Endothelial cell (in vitro differentiated cells): Measurements from ENCODE around the gene WDR77. TPM values are rescaled to one million over a fixed set of nuclear protein-coding genes. Genes with fewer than 3 reads are reported as not detected.

ENCODE experiments used
- DNase-seq: peaks from one replicate; pipeline ENCODE4 v3.0.0; 2021; ENCODE audit warnings: low spot score
- H3K27ac Mint-ChIP-seq: one replicate; pipeline ENCODE4 v1.8.0; 2021; ENCODE audit warnings: mixed read lengths, inconsistent platforms; ENCODE audit not compliant: unreplicated experiment
- H3K27me3 Mint-ChIP-seq: one replicate; pipeline ENCODE4 v1.8.0; 2021; ENCODE audit warnings: mild to moderate bottlenecking, moderate library complexity, mixed read lengths, inconsistent platforms; ENCODE audit not compliant: unreplicated experiment
- H3K36me3 Mint-ChIP-seq: one replicate; pipeline ENCODE4 v1.8.0; 2021; ENCODE audit warnings: mild to moderate bottlenecking, low read depth, mixed read lengths, inconsistent platforms; ENCODE audit not compliant: unreplicated experiment
- H3K4me1 Mint-ChIP-seq: one replicate; pipeline ENCODE4 v1.8.0; 2021; ENCODE audit warnings: mild to moderate bottlenecking, mixed read lengths, inconsistent platforms; ENCODE audit not compliant: unreplicated experiment
- H3K4me3 Mint-ChIP-seq: one replicate; pipeline ENCODE4 v1.8.0; 2021; ENCODE audit warnings: mild to moderate bottlenecking, mixed read lengths, inconsistent platforms; ENCODE audit not compliant: unreplicated experiment
- H3K9me3 Mint-ChIP-seq: one replicate; pipeline ENCODE4 v1.8.0; 2021; ENCODE audit warnings: mixed read lengths, inconsistent platforms; ENCODE audit not compliant: unreplicated experiment
- total RNA-seq: library from RNA; stranded (reverse); fragmentation: NEBNext Ultra II Directional; extraction: Animal tissue kit (Norgen Biotek cat#: 25700); gene quantifications from one replicate; pipeline ENCODE4 v1.2.1, GENCODE V29; 2021; ENCODE audit not compliant: unreplicated experiment
- TF ChIP-seq, protein P1 (sequence below): fragments of 200-600 bp; sonication (generic); IDR thresholded peaks from one replicate; pipeline ENCODE4 v1.5.0; 2021; ENCODE audit warnings: antibody characterized with exemption; ENCODE audit not compliant: unreplicated experiment

WDR77 gene
- total RNA-seq, 1 donor from 2014 or later, result 46.2 TPM

DNA sequence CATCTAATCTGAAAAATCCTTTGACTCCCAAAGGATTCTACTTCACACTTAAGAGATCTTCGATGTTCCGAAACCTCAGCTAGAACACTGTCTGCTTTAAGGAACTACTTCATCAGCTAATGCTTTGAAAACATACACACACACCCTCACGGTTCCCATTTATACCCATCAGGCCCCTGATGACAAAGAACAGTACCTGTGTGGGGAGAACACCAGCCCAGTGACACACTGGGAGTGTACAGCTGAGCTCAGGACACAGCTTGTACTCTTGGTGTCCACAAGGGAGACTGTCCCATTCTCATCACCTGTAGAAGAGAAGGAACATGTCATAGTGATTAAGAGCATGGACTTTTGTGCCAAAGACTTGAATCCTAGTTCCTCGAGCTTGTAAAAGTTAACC, 6.6 kb downstream of the WDR77 start:
- Mint-ChIP-seq H3K4me3 (no peak overlapping the region), H3K9me3 (no peaks in the 10 kb centered on the region), H3K27ac (no peak overlapping the region), H3K27me3 (no peaks in the 10 kb centered on the region), H3K4me1 (peaks cover 19% of the 10 kb centered on the region), H3K36me3 (peaks cover 35% of the 10 kb centered on the region)
- TF ChIP-seq, protein P1, sequence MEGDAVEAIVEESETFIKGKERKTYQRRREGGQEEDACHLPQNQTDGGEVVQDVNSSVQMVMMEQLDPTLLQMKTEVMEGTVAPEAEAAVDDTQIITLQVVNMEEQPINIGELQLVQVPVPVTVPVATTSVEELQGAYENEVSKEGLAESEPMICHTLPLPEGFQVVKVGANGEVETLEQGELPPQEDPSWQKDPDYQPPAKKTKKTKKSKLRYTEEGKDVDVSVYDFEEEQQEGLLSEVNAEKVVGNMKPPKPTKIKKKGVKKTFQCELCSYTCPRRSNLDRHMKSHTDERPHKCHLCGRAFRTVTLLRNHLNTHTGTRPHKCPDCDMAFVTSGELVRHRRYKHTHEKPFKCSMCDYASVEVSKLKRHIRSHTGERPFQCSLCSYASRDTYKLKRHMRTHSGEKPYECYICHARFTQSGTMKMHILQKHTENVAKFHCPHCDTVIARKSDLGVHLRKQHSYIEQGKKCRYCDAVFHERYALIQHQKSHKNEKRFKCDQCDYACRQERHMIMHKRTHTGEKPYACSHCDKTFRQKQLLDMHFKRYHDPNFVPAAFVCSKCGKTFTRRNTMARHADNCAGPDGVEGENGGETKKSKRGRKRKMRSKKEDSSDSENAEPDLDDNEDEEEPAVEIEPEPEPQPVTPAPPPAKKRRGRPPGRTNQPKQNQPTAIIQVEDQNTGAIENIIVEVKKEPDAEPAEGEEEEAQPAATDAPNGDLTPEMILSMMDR, result no peak
- DNase-seq, result no peak

DNA sequence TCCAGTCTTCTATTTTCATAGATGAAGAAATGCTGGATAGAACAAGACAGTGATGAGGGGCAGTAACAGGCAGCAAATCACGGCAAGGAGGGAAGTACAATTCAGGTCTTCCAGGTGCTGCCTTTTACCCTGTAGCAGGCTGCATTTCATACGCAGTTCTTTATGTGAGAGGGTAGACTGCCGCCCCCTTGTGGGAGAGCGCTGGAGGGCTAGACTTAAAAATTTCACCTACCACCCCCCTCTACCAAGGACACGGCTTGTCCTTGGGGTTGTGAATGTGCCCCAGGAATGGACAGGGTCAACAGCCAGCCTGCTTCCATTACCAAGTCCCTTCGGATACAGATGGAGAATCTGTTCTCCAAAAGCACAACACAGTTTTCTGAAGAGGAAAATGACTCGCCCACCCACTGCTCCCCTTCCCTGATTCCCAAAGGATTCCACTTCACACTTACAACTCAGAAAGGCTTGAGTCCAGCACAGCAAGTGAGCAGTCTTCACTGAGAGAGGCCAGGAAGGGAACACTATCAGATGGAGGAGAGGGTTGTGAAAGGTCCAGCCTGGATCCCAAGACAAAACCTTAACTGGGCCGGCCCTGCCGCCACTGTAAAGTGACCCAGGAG, 7.4 kb downstream of the WDR77 start:
- H3K27ac Mint-ChIP-seq, result no peak overlapping the region
- DNase-seq, result peak; percentile 71

DNA sequence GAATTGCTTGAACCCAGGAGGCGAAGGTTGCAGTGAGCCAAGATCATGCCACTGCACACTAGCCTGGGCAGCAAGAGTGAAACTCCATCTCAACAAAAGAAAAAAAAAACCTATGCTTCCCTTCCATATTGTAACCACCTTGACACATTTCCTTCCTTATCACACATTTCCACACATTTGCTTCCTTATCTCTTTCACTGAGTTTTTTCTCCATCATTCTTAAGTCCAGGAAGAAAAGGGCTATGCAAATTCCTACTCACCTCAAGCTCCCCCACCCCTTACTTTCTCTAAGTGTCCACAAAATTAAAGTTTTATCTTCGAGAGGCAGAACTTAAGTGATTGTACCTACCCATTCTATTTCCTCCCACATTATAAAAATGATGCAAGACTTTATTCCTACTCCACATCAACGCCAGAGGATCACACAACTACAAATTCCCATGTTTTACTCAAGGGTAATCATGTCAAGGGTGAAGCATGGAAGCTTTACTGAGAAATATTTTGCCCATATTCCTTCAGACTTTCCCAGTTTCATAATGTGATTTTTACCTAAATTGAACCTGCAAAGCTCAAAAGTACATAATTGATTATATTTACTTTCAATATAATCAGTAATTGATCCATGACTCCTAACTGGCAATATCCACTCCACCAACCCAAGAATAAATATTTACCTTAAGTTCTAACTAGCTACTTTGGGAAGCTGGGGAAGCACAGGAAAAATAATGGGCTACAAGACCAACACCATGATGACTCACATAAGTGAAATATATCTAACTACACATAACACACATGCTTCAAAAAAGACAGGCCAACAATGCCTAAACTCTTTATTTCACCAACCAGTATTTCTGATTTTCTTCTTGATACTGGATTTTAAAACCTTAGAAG, 9.3 kb downstream of the WDR77 start:
- peak overlapping the region; percentile 28 for H3K27ac Mint-ChIP-seq
- H3K27me3 Mint-ChIP-seq, result no peaks in the 10 kb centered on the region
- TF ChIP-seq, protein P1, result no peak

More for the DNA sequence above, 7.4 kb downstream of the WDR77 start:
- Mint-ChIP-seq H3K4me1 (peaks cover 13% of the 10 kb centered on the region), H3K27me3 (no peaks in the 10 kb centered on the region), H3K9me3 (no peaks in the 10 kb centered on the region), H3K36me3 (peaks cover 35% of the 10 kb centered on the region), H3K4me3 (no peak overlapping the region)
- TF ChIP-seq, protein P1, result peak; percentile 70

DNA sequence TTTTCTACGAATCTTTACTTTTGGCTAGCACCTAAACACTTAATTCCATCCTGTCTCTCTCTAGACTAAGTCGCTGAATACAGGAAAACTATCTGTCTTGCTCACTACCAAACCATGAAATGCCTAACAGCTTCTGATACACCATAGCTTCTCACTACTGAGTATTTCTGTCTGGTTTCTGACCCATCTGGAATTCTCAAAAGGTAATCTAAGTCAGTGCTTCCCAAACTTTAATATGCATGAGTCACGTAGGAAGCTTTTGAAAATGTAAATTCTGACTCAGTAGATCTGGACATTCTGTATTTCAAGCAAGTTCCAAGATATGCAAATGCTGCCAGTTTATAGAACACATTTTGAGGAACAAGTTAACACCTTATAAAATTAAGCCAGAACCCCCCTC, 12.3 kb downstream of the WDR77 start:
- H3K9me3 Mint-ChIP-seq, result no peaks in the 10 kb centered on the region
- no peak overlapping the region for H3K4me3 Mint-ChIP-seq
- H3K36me3 Mint-ChIP-seq, result peaks cover 22% of the 10 kb centered on the region
- H3K27ac Mint-ChIP-seq, result no peak overlapping the region
- no peak for DNase-seq
- H3K27me3 Mint-ChIP-seq, result no peaks in the 10 kb centered on the region
- TF ChIP-seq, protein P1, result no peak
- H3K4me1 Mint-ChIP-seq, result peaks cover 16% of the 10 kb centered on the region

More for the DNA sequence above, 9.3 kb downstream of the WDR77 start:
- Mint-ChIP-seq H3K4me3 (no peak overlapping the region), H3K4me1 (peaks cover 6% of the 10 kb centered on the region), H3K36me3 (peaks cover 28% of the 10 kb centered on the region), H3K9me3 (no peaks in the 10 kb centered on the region)
- no peak for DNase-seq

DNA sequence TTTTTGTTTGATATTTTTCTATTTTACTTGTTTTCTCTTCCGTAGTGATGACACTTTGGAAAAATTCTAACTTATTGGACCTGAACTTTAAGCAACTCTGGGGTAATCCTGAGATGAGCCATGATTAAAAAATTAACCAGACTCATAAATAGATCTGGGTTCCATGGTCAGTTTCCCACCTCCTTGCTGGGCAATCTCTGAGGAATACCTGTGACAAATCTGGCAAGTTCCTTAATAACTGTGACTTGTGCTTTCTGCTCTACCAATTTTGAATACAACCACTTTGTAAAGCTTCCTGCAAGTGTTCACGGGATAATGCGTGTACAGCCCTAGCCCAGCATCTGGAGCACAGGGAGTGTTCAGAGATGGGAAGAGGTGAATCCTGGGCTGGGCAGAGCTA, 24.8 kb downstream of the WDR77 start:
- TF ChIP-seq, protein P1, result no peak
- H3K4me1 Mint-ChIP-seq, result peaks cover 33% of the 10 kb centered on the region
- H3K36me3 Mint-ChIP-seq, result no peaks in the 10 kb centered on the region
- H3K27ac Mint-ChIP-seq, result no peak overlapping the region
- no peak overlapping the region for H3K4me3 Mint-ChIP-seq
- peaks cover 7% of the 10 kb centered on the region for H3K27me3 Mint-ChIP-seq
- H3K9me3 Mint-ChIP-seq, result no peaks in the 10 kb centered on the region
- no peak for DNase-seq
